ENCODE results near the gene ARL4A.

DNA sequence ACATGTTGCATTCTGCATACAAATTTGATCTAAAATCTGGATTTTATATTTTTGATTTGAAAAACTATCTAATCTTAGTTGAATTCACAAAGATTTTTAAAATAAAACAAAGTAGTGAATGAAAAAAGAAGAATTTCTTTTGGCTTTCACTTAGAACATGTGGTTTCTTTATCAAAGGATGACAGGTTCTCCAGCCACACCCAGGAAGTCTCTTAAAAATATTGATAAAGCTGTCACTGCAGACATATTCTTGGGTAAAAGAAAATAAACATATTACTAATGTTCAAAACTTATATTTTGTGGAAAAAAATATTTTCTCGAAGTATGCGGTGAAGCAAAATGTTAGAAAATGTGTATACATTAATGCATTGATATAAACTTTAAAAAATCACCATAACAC is 44.3 kb downstream of the ARL4A start:
- TF ChIP-seq CTCF (optimal IDR thresholded peaks at IDR 0.05 in 1 of 3, IDR thresholded peaks at IDR 0.05 in 1 of 3, conservative IDR thresholded peaks at IDR 0.05 in 1 of 3; ENCODE audit: extremely low read depth in 1 of 3, insufficient read depth in 2 of 3, low read length in 3 of 3): no peak
- TF ChIP-seq EZH2 (IDR thresholded peaks at IDR 0.05; ENCODE audit: low read length): no peak

All from keratinocyte (primary cell).